GM21737 (cell line): ENCODE data around the gene ALKAL2.

Experiments used
- ATAC-seq: cut with Tn5 transposase; IDR thresholded peaks from one replicate; pipeline ENCODE4 v1.9.1; 2021; ENCODE audit warnings: mild to moderate bottlenecking, moderate library complexity; ENCODE audit not compliant: unreplicated experiment

ALKAL2 gene

DNA sequence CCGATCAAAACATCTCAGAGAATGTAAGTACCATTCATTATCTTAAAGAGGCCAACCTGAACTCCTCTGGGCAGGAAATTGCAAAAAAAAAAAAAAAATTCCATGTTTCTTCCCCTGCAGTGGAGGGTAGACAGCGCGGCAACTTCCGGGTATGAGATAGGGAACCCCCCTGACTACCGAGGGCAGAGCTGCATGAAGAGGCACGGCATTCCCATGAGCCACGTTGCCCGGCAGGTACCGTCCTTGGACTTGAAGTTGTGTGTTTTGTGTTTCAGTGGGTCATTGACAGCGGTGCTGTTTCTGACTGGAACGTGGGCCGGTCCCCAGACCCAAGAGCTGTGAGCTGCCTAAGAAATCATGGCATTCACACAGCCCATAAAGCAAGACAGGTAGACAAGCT, 16.0 kb downstream of the ALKAL2 start:
- no peak for ATAC-seq

DNA sequence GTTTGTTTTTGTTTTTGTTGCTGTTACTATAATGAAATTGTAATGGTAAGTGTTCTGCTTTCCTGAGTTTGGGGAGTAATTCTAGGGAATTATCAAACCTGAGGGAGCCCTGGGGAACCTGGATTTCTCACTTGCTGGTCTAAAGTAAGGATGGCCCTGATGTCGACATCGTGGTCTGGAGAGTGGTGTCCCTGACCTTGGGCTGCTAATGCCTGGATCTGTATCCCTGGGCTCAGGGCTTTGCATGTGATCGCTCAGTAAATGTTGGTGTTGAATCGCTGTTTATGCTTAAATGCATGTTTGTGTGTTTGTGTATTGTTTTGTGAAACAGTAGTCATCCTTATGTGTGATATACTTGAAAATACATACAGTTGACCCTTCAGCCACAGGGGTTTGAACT, 17.0 kb downstream of the ALKAL2 start:
- no peak for ATAC-seq

GRCh38 chr2:269356-270030, 18.4 kb downstream of the ALKAL2 start:
- no peak for ATAC-seq

GRCh38 chr2:268323-268722, 19.6 kb downstream of the ALKAL2 start:
- no peak for ATAC-seq

GRCh38 chr2:264493-265468, 23.1 kb downstream of the ALKAL2 start, which contains the start of gene ACP1:
TSS of gene ACP1 (plus strand) at chr2:264947. CDS start at chr2:264965, 18 bp downstream.
- peak; percentile 90 for ATAC-seq

DNA sequence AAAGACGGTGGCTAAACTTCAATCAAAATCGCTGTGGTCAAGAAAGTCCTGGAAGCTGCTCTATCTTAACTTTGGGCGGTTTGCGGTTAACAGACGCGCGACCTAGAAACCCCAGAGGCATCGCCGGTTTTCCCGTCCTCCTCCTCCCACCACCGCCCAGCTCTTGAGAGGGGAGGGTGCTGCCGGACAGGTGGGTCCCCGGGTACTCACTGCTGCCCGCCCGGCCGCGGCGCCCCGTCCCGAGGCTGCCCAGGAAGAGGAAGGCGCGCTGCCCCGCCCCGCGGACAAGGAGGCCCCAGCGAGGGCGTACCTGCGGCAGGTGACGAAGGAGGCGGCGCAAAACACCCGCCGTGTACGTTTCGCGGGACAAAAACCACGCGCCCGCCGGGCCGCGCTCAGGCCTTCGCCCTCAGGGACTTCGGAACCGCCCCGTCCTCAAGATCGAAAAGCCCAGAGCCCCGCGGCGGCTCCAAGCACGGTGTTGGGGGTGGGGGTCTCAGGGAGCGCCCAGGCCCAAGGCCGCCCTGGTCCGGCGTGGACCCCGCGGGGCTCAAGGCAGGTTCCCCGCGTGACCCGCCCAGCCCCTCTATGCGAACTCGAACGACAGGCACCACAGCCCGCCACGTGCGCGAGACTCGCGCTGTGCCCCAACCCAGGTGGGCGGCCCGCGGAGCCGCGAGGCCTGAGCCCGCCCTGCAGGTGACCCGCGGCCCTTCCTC, 24.0 kb downstream of the ALKAL2 start, which contains the start of gene SH3YL1:
TSS of gene SH3YL1 (minus strand) at position 259 of the 719 bp plus-strand sequence. CDS start at position 211, 48 bp downstream.
- peak; percentile 20 for ATAC-seq

- ATAC-seq: no peak
Observed at GRCh38 chr2:263022-263738, 24.7 kb downstream of the ALKAL2 start.

DNA sequence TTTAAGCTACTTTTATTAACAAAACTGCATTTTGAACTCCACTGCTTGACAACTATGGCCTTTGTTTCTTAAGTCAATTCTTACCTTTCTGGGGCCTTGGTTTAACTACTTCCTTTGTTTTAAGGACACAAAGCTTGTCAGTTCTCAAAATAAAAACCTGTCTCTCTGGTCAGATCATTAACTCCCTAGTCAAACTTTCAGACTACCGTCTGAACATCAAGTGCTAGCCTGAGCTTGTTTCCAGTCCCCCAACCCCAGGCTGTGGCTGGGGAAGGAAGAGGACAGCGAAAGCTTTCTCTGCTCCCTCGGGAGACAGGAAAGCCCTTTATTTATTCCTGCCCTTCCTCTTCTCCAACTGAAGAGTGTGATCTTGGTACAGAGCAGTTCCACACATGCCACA, 25.8 kb downstream of the ALKAL2 start:
- ATAC-seq: no peak

DNA sequence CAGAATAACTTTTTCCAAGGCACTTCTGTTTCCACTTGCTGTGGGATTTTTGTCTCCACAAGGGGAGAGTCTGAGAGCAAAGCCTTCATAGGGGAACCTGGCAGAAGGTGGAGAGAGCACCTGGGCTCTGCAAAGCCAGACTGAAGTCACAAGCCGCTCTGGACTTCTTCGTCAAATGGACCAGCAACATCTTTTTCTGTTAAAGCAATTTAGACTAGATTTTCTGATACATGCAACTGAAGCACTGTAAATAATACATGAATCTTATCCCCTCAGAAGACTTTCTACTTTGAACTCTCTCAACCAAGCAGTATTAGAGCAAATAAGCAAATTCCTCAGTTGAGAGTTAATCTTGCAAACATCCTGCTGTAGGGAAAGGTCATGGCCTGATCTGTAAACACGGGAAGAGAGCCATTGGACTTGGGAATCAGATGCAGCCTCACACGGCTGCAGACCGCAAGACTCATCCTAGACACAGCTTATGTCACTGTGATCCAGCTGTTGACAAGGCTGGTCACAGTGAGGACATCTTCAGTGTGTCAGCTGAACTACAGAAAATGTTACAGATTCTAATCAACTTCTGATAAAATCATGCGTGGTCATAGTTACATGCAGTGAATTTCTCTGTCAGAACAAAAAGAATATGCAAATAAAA, 27.3 kb downstream of the ALKAL2 start:
- no peak for ATAC-seq

DNA sequence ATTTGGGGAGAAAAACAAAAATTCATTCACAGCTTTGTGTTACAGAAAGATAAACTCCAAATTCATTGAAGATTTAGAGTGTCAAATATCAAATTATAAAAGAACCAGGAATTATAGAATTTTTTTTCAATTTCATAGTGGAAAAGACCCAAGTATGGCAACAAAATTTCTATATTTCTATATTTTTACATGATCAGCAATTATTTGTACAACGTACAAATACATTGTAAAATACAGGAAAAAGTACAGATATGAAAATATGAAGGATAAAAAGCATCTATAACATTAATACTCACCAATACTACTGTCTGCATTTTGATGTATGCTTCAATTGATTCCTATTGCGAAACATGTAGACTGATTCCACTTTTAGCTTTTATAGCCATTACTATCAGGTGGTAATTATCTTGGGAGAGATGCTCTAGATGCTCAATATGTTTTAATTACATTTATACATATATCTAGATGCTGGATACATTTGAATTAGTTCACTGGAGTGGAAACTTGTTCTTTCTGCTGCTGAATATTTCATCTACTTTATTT, 28.0 kb downstream of the ALKAL2 start:
- ATAC-seq: no peak

- no peak for ATAC-seq
Observed at GRCh38 chr2:258933-259332, 29.0 kb downstream of the ALKAL2 start.

DNA sequence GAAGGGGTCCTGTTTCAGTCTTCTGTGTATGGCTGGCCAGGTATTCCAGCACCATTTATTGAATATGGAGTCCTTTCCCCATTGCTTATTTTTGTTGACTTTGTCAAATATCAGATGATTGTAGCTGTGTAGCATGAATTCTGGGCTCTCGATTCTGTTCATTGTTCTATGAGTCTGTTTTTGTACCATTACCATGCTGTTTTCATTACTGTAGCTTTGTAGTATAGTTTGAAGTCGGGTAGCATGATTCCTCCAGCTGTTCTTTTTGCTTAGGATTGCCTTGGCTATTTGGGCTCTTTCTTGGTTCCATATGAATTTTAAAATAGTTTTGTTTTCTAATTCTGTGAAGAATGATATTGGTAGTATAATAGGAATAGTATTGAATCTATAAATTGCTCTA, 30.0 kb downstream of the ALKAL2 start:
- no peak for ATAC-seq

DNA sequence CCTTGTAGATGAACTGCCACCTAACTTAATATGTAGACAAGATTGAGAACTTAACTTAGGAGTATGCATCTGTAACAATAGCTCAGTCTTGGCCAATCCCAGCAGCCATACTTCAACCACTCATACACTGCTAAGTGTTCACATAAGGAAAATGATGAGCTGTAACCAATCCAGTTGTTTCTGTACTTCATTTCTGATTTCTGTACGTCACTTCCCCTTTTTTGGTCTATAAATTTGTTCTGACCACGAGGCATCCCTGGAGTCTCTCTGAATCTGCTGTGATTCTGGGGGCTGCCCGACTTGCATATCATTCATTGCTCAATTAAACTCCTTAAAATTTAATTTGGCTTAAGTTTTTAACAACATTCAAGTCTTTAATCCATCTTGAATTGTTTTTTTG, 30.5 kb downstream of the ALKAL2 start:
- no peak for ATAC-seq

- no peak for ATAC-seq
Observed at GRCh38 chr2:256094-256493, 31.8 kb downstream of the ALKAL2 start.

- ATAC-seq: no peak
Observed at GRCh38 chr2:255195-255594, 32.7 kb downstream of the ALKAL2 start.

DNA sequence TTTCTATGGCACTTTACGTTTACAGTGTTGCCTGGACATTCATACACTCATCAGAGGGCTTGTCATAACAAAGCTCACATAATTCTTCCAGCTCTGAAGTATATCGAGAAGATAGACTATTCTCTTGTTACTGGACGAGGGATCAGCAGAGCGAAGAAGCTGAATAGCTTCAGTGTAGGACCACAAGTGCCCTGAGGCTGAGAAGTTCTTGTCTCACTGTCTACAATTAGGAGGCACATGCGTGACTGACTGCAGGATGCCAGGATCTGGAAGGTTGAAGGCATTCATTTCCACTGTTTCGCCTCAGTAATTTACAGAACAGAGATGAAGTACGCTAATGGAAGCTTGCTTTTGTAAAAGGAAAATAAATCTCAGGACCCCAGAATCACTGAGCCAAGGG, 33.6 kb downstream of the ALKAL2 start:
- no peak for ATAC-seq

- ATAC-seq: no peak
Observed at GRCh38 chr2:253202-253638, 34.7 kb downstream of the ALKAL2 start.

DNA sequence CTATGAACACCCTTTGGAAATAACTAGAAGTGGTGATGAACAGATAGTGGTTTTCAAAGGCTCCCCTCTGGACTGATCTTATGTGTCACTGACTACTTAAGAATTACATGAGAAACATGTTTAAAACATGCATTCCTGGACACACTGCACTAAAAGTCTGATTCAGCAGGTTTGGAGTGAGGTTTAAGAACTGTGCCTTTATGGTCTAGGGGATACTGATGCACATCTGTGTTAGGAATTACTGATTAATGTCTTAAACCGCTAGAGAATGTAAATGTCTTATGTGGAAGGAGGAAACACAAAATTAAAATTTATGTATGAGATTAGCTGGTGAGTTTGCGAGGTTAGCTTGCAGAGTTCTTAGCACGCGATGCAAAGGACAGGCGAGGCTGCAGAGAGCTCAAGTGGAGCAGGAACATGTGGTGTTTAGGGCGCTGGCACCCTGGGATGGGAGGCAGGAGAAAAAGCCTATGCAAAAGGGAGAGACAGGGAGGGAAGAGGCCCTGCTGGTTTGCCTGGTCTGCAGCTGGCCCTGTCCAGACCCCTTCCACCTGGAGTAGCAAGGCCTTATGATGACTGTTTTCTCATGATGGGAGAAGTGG, 35.8 kb downstream of the ALKAL2 start:
- no peak for ATAC-seq

- ATAC-seq: no peak
Observed at GRCh38 chr2:249538-250042, 38.3 kb downstream of the ALKAL2 start.
